ENCODE results near the gene TCHP.

Gene TCHP

DNA sequence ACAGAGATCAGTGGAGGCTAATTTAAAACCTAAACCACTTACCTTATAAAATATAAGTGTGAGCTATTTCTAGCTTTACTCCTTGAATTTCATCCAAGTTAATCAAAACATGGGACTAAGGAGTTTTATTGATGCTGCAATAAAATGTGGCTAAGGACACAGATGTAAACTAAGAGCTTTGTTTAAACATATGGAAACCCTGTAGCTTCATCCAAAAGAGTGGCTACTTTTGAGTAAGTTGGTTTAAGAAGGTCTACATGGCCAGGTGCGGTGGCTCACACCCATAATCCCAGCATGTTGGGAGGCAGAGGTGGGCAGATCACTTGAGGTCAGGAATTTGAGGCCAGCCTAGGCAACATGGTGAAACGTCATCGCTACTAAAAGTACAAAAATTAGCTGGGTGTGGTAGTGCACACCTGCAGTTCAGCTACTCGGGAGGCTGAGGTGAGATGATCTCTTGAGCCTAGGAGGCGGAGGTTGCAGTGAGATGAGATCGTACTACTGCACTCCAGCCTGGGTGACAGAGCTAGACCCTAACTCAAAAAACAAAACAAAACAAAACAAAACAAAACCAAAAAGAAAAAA lies 40.4 kb downstream of the TCHP start:
- DNase-seq, result no peak

DNA sequence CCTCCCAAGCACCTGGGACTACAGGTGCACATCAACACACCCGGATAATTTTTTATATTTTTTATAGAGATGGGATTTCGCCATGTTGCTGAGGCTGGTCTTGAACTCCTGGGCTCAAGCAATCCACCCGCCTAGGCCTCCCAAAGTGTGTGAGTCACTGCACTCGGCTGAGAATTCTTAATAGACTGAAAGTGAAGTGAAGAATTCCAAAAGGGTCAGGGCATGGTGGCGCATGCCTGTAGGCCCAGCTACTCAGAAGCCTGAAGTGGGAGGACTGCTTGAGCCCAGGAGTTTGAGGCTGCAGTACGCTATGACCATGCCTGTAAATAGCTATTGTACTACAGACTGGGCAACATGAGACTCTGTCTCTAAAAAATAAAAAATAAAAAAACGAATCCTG lies 43.7 kb downstream of the TCHP start:
- no peak for DNase-seq

DNA sequence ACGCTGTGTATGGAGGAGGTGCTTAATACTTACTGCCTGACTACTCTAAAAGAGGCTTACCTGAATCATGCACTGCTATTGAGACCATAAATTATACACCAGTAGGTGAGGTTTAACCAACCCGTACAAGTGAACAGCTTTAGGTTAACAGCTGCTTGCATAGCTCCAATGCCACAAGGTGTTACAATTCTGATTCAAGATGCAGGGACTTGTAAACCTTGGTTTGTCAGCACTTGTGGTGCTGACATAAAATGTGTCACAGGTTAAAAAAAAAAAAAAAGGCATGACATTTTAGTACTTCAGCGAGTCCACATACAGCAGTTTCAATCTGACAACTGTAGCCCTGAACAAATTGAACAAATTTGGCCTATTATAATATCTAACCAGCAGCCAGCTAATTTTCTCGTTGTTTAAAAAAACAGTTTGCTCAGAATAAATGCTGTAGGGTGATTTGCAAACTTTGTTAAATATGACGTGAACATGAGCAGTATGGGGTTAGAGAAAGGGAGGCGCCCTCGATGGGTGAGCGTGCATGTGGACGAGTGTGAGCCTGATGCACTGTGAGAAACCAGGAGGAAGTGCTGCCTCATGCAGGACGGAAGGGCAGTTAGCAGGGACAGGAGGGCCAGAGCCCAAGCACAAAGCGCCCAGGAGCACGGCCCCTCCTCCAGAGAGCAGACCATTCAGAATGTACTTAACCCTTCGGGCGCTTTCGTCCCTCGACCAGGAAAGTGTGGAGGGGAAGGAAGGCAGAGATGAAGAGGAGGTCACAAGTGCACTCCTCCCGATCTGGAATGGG lies 44.7 kb downstream of the TCHP start:
- peak; percentile 39 for DNase-seq

DNA sequence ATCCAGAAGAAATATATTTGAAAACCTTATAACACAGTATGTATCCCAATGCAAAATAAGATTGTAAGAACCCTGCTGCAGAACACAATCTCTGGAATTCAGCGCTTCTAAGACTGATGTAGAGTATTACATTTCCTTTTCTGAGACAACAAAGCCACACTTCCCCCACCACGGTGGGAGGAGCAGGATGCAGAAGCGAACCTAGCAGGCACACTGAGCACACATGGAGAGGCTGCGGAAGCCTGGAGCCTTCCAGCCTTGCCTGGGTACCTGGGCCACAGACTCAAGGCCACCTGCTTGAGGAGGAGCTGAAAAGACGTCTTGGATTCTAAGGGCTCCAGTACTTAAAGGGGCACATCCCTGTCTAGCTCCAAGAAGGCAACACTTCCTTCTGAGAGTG lies 46.4 kb downstream of the TCHP start:
- peak; percentile 41 for DNase-seq

DNA sequence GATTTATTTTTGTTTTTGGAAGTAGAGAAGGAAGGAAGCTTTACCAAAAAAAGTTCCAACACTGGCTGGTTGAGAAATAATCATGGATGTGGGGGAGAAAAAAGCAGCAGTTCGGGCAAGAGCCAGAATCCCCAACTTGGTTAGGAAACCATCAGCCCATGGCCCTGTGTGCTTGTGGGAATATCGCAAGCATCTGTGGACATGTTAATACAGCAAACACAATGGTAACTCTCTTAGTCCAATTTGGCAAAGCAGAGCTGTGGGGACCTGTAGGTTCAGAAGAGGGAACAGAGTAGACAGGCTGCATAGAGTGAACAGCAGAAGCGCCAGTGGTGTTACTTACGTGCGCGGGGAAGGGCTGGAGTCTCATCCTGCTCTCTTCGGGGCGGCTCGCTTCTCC lies 46.8 kb downstream of the TCHP start:
- peak; percentile 7 for DNase-seq

DNA sequence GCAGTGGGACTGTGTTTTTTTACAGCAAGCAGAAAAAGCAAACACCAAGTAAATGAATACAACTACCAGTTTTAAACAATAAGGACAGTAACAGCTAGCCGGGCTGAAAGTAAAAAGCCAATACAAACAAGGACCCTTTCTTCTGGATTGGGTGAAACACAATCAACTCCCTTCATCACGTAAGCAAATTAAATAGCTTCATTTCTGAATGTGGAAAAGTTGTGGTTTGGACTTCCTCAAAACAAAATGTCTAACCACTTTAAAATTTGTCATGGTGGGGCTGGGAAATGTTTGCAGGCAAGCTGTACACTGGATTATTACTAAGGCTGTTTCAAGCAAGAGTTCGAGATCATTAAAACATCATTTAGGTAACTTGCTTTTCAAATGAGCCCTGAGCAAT lies 47.4 kb downstream of the TCHP start:
- DNase-seq, result peak; percentile 74

DNA sequence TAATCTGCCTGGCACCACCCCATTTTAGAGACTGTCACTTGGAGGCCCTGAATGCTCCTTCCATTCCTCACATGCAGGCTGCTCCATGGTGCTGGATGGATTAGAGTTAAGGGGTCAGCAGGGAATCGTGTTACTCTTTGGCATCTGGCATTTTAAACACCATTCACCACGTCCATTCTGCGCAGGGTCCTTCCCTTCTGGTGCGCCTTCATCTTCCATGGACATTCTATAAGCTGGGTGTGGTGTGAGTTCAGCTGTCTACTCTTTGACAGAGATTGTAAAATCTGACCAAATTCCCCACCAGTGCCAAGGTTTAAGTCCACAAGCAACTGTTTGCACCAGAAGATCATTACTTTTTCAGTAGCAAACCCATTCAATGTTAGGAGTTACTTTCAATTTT lies 48.3 kb downstream of the TCHP start:
- no peak for DNase-seq

DNA sequence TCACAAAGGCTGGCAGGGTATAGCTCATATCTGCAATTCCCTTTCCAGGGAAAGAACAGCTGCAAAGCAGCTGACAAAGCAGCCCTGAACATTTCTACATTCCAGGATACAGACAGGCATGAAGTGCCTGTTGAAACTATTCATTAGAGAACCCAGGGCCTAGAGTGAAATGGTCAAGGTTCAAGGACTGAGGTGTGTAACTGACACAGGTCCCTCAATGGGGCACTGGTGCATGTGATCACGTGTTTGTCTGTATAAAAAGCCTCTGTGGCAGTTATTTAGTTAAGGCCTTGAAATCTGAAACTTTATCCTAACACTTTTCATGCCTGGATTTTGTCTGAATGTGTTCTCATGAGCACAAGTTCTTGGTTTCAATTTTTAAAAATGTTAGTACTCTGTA lies 49.0 kb downstream of the TCHP start:
- DNase-seq, result no peak

DNA sequence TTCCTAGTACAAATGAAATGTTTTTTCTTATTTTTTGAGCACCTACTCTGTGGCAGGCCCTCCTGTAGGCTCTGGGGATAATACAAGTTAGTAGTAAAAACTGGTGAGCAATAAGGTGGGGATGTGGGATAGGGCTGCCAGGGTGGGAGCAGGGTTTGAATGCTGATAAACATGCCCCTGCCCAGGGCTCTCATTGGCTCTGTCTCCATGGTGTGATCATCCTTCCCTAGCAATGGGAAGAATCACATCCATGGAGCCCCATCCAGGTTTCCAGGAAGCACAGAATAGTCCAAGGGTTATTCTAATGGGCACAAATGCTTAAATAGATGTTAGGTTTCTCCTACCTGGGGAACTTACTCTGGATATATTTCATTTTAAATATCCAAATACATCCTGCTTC lies 50.6 kb downstream of the TCHP start:
- no peak for DNase-seq

DNA sequence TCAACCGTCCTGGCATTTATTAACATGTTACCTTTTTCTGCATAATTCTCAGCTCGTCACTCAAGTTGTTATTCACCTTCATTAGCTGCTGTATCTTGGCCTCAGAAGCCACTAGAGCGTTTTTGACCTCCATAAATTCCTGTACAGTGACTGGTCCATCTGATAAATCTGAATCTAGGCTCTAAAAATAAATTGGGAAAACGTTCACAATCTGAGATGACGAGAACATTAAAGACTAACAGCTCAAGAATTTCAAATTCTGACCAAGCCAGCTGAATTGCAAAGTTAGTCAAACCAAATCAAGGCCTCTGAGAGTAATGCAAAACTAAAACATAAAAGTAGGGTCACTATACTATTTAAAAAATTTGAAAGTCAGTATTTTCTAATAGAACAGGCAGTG lies 51.1 kb downstream of the TCHP start:
- no peak for DNase-seq

DNA sequence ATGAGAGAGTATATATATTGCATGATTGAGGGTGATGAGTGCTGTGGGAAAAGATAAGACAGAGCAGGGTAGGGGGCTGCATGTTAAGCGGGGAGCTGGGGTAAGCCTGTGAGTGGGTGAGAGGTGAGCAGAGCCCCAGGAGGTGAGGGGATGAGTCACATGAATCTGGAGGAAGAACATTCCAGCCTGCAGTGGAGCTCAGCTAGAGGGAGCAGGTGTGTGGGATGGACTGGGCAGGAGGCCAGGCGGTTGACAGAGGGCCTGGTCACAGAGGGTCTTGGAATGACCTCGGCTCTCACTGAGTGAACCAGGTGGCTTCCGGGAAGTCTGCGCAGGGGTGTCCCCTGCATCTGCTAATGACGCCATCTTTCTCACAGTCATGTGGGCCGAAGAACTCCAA lies 51.7 kb downstream of the TCHP start:
- DNase-seq, result no peak

DNA sequence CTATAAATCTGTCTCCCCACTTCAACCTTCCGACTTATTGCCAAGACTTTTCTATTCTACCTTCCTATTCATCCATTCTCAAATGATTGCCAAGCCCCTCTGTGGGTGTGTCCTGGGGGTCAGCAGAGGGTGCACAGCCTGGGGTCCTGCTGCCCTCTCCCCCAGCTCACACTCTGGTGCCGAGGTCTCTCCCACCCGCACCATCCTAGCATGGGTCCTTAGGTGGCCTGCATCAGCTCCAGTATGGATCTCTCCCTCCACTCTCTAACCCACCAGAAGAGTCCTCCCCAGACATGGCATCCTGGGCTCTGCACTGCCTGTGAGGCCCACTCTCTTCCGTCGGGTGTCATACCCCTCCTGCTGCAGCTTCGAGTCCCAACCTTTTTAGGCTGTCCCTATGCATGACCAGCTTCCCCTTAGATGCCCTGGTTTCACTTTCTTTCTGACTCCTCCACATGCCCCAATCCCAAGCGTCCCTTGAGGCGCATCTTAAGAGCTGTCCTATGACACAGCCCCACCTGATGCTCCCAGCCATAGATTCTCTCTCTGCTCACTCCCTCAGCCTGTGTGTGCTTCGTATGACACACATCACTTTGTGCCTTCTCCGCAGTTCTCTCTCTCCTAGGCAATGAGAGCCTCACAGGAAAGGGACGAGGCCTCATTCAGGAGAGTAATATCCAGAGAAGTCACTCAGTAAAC lies 52.2 kb downstream of the TCHP start:
- peak; percentile 88 for DNase-seq

DNA sequence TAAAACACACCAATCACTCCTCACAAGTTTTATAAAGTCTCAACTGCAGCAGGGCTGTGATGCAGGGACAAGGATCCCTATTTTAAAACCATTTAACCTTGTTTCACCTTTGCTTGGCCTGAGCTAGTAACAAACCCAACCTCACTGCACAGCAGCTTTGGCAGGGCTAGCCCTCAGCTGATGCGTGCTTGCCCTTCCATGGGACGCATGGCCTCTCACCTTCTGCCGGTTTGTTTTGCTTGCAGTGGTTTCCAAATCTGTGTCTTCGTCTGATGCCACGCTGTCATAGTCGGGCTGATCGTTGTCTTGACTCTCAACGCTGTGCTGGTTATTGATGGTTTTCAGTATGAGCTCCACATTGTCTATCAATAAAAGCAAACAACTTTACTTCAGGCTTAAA lies 52.8 kb downstream of the TCHP start:
- DNase-seq, result no peak

DNA sequence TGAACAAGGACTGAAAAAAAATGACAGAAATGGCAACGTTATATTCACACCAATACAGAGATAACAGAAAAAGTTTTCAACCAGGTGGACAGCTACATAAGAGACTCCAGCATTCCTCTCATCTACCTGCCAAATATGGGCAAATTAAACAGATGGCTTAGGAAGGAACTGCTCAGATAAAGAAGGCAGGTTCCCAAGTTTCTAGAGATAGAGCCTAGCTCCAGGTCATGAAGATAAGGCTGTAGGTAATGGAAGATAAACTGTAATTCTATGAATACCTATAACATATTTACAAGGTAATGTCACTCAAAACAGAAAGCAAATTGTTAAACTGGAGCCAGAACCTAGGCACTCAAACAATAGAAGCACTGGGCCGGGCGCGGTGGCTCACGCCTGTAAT lies 53.6 kb downstream of the TCHP start:
- no peak for DNase-seq

DNA sequence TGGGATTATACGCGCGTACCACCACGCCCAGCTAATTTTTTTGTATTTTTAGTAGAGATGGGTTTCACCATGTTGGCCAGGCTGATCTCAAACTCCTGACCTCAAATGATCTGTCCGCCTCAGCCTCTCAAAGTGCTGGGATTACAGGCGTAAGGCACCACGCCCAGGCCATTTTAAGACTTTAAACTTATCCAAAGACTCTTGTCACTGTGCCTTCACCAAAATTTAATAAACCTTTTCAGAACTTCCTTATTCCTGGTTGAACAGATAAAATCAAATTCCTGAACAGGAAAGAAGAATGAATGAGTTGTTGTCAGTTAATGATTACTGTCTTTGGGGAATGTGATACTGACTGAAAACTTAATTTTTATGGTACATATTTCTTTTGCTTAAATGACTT lies 58.3 kb downstream of the TCHP start:
- no peak for DNase-seq

DNA sequence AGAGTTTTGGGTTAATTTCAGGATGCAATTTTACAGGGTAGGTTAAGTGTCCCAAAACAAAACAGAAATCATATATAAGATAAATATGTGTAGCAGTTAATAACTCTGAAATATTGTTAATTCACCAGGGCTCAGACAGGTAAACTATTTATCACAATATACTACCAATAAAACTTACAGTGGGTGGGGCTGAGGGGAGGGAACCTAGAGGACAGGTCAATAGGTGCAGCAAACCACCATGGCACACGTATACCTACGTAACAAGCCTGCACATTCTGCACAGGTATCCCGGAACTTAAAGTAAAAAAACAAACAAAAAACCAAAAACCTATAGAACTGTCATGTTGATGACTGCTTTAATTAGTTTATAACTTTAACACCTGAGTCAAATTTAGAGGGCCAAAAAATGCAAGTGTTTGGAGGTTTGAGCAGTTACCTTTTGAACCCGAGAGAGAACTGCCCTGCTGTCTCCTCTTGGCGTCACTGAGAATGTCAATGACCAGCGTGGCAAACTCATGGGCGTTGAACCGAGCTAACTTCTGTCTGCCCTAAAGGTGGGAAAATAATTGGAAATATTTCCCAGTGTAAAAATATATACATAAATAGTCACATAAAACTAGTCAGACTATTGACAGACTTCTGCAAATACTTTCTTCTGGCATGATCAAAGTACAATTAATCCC lies 59.5 kb downstream of the TCHP start:
- no peak for DNase-seq

DNA sequence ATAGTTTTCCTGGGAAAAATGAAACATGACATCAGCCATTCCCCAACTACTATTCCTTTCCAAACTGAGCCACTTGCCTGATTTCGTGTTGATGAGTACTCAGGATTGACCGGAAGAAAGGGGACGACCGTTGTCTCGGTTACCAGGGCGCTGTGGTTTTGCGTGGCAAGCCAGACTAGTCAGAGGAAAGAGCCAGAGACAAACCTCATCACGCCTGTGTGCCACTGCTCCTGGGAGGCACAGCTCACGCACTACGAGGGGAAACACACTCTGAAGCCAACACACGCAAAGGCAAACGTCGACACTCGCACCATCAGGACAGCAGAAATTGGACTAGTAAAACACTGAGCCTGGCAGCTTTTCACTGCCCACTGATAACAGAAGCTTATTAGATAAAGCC lies 61.1 kb downstream of the TCHP start:
- DNase-seq, result no peak

DNA sequence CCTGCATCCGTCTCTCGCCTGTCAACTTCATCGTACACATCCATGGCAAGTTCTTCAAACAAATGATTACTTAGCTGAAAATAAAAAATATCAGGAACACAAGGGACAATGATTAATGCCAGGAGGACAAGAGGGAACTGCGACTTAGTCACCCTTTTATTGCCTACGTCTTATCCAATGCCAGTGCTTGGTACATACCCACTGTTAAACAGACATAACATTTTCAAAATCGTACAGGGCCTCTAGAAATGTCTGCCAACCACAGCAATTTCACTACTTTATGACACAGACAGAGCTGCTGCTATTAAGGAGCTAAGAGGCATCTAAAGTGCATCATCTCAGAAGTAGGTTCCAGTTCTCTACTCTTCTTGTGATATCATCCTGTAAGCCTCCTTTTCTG lies 61.5 kb downstream of the TCHP start:
- no peak for DNase-seq

DNA sequence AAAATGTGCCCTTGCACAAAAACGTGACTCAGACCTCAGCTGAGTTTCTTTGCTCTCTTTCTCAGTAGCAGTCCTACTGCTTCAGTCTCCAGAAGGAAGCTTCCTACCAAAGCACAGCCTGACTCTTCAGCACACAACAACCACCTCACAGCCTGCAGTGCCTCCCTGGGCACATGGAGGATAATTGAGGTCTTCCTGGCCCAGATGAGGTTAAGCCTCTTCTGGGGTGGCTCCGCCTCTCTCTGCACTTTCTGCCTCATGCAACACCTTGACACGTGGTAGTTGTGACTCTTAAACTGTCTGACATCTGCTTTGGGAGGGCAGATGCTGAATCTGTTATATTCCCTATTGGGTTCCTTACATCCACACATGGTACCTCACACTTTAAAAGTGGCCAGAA lies 62.3 kb downstream of the TCHP start:
- DNase-seq, result no peak

DNA sequence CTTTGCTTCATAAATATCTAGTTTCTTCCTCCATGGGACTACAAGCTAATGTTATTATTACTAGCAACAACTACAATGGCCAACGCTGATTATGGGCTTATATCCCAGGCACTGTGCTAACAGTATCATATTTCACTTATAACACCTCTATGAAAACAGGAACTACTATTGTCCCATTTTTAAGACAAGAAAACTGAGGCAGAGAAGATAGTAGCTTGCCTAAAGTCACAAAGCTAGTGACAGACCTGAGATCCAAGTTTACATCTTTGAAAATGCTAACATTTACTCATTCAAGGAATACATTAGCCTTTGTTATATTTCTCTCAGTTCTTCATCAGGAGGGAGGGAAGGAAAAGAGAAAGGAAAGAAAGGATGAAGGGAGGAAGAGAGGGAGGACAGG lies 63.3 kb downstream of the TCHP start:
- no peak for DNase-seq

DNA sequence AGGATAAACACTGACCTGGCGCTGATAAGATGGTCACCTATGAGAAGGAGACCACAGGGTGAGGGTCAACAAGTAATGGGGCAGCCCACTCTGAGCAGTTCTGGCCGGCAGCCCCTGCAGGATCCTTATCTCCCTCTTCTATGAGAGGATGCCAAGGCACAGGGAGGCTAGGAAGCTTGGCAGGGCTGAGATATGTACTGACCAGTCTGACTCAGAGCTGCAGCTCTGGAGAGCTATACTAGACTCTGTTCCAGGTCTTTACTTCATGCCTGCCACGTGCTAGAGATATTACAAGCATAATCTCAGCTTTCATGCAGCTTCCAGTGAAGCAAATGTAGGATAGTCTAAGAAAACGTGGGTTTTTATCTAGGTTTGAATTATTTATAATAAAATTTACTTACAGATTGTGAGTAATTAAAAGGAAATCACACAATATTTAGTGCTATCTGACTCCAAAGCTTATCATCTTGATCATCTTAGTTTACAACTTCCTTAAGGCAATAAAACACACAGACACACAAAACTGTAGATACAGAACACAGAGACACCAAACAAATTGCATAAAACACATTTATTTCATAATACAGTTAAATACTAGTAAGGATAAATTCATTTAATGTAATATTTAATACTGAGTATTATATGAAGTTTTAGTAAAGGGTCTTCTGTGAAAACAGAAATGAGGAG lies 63.8 kb downstream of the TCHP start:
- DNase-seq, result no peak

DNA sequence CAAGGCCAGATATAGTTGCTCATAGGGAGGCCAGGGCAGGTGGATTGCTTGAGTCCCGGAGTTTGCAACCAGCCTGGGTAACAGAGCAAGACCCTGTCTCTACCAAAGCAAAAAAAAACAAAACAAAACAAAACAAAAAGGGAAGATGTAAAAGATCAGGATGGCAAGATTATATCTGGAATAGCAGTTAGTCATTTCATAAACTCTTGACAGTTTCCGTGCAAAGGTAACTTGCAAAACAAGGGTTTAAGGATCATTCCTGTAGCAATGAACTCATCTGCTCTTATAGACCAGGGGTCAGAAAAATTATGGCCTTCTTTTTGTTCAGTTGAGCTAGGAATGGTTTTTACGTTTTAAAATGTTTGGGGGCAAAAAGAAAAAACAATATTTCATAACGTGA lies 66.5 kb downstream of the TCHP start:
- no peak for DNase-seq

DNA sequence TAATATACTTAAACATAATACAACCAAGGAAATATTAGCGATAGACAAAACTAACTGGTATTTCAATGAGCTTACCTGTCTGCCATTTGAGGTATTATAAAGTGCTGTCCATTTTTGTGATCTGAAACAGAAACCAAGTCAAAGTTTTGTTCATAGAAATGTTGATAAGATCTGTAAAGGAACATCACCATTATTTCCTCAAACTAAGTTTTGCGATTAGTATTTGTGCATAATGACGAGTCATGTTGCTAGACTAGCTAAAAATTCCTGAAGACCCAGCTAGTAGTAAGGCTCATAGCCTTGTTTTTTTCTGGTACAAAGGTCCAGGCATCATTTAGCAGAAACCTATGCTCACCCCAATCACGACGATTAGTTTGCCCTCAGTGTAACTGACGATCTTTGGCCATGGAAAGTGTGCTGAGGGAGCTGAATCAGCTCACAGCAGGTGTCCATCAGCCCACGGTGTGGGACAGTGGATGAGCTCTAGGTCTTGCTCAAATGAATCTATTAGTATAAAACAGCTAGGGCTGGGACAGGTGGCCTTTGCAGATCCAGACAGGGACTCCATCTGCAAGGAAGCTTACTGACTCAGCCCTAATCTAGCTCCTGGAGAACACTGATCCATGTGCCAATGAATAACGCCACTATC lies 67.4 kb downstream of the TCHP start:
- DNase-seq, result no peak
